Measurements from ENCODE around the gene KANK2.

DNA sequence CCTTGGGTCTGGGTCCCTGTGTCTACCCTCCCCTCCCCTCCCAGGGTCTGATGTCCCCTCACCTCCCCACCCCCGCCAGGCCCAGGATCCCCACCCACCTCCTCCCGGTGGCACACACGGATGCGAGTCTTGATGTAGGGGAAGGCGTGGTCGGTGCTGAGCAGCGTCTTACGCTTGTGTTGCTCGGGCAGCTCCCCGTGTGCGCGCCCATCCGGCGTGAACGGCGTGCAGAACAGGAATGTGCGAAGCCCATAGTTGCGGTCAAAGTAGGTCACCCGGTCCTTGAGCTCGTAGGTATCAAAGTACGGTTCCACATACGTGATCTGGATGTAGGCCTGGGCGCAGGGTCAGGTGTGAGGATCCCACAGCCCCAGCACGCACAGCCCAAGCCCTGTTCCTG is 4.4 kb upstream of the KANK2 start:
- TF ChIP-seq CTCF (IDR thresholded peaks at IDR 0.05) = no peak
- TF ChIP-seq ZFX (IDR thresholded peaks at IDR 0.05; ENCODE audit: borderline replicate concordance) = no peak

Data from 22Rv1 (cell line).